Stimulated activated CD4-positive, alpha-beta T cell treated with anti-CD3 and anti-CD28 coated beads, Interleukin-1b, Interleukin-23, amount 100 ng/mL, for 24 hours (primary cell): Measurements from ENCODE around the gene ITM2C.

Experiments
- DNase-seq, 4 experiments: peaks; one replicate each; pipeline ENCODE4 v3.0.0-alpha.2; 2020; ENCODE audit warnings: low read depth in 4 of 4, low spot score in 1 of 4

The ITM2C gene

DNA sequence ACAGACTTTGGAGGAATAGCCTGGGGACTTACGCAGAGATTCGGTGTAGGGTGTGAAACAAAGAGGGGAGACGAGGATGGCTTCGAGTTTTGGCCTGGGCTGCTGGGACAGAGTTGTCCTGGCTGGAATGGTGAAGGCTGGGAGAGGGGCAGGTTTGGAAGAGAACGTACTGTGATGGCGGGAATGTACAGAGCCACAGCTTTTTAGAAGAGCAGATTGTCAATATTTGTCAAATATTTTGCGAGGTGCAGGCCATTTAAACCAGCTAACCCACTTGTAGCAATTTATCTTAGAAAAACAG, 14.4 kb upstream of the ITM2C start:
- no peak for DNase-seq

DNA sequence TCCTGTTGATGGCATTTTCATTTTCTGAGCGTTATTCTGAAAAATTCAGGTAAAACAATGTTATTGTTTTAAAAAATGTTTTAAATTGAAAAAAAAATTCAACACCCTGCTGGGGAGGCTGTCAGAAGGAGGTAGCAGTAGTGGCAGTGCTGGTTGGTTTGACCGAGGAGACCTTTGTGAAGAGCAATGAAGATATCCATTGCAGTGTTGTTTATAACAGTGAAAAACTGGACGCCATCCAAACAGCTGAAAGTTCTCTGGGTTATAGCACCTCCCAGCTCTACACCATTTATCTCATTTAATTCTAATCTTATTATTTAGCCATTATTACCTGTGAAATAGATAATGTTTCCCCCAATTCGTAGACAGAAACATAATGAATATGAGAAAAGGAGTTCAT, 12.6 kb upstream of the ITM2C start:
- no peak for DNase-seq

- DNase-seq, result no peak
Measured at GRCh38 chr2:230861552-230862255, 3.0 kb upstream of the ITM2C start.

DNA sequence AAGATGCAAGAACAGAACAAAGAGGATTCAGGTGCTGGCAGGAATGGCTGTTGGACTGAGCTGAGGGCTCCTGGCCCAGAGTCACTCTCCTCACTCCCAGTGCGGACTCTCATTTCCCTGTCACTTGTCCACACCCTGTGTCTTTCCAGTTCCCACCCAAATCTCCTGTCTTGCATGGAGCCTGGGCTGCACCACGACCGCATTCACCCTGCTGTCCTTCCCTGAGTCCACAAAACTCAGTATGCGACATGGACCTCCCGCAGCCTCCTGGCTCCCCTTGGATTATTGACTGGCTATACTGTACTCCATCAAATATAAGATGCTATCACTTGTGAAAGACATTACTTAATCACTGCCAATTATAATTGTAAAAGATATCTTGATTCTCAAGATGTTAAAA, 2.5 kb upstream of the ITM2C start:
- no peak for DNase-seq

DNA sequence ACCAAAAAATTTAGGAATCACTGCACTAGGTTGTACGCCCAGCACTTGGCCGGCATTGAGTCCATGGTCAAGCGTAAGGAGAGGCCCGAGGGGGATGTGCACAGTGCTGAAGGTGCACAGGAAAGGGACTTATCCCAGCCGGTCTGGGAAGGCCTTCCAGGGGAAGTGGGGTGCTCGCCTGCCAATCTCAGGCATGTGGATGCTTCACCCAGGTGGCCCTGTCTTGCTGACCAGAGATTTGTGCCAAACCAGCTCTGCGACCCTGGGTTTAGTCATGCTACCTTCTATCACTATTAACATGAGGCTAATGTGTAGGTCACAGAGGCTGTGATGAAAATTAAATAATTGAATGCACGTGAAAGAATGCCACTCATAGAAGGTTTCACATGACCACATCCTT, 1.7 kb upstream of the ITM2C start:
- no peak for DNase-seq

- no peak for DNase-seq
Measured at GRCh38 chr2:230863442-230864121, 1.2 kb upstream of the ITM2C start.

DNA sequence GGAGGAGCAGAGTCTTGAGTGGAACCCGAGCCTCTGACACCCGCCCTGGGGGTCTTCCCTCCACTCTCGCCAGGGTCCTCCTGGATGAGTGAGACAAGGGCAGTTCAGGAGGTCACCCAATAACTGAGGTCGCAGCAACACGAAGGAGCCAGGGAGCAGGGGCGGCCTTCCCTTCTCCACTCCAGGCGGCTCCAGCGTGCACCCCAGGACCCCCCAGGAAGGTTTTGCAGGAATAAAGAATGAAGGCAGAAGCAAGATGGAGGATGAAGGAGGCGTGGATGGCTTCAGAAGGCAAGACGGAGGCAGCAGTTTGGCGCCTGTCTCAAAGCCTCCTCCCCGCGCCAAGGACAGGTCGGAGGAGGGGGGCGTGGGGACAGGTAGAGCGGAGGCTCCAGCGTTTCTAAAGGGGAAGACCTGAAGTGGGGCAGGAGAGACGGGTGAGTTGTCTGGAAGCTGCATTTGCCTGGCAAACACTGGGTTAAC, 579 bp upstream of the ITM2C start:
- DNase-seq, result no peak

DNA sequence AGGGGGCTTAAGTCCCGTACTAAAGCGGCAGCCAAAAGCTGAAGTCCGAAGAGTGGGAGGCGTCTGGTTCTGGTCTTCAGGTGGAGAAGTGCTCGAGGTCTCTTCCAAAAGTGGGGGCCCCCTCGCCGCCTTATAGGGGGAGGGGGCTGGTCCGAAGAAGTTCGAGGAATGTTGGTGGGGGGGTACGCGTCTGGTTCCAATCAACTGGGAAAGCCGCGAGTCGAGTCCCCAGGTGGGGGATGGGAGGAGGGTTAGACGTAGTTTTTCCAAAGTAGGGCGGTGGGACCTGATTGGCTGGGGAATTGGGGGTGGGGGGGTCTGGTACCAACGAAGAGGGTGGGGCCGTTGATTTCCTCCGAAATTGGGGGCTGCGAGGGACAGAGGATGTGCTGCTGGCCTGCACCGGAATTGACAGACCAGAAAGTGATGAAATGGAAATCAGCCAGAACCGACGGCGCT, 594 bp downstream of the ITM2C start:
- DNase-seq, result no peak

DNA sequence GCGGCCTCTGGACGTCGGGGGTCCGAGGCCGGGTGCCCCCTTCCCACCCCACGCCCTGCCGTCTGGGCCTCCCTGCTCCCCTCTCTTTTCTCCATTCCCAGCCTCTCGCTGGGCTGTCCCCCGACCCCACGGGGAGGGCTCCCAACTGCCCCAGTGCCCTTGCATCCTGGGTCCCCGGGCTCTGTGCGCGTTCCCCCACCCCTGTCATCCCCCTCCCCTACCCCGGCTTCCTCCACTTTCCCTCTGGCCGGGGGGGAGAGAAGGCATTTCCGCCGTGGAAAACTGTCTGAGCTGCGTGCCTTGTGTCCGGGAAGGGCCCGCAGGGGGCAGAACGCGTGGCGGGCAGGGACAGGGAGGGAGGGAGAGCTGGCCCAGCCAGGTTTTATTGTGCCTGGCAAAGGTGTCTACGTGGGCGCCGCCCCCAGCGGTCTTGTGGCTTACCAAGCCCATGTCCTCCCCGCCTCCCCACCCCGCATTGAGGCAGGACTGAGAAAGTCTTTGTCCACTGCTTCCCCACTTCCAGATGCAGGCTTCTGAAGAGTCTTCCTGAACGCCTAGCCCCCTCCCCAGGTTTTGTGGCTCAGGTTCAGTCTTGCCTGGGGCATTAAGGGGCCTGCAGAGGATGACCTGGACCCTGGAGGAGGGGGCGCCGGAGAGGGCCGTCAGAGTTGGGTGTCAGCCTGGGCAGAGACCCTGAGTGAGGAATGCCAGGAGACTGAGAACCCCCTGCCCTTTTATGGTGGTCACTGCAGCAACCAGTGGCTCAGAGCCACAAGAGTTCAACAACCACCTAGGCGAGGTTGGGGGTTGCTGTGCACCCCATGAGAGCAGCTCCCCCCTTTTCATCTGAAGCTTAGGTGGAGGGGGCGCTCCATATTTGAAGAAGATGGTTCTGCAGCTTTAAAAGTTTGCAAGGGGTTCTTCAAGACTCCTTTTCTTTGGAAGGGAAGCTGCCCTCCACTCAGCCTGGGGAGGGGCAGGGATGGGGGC, 1.3 kb downstream of the ITM2C start:
- DNase-seq, result no peak

DNA sequence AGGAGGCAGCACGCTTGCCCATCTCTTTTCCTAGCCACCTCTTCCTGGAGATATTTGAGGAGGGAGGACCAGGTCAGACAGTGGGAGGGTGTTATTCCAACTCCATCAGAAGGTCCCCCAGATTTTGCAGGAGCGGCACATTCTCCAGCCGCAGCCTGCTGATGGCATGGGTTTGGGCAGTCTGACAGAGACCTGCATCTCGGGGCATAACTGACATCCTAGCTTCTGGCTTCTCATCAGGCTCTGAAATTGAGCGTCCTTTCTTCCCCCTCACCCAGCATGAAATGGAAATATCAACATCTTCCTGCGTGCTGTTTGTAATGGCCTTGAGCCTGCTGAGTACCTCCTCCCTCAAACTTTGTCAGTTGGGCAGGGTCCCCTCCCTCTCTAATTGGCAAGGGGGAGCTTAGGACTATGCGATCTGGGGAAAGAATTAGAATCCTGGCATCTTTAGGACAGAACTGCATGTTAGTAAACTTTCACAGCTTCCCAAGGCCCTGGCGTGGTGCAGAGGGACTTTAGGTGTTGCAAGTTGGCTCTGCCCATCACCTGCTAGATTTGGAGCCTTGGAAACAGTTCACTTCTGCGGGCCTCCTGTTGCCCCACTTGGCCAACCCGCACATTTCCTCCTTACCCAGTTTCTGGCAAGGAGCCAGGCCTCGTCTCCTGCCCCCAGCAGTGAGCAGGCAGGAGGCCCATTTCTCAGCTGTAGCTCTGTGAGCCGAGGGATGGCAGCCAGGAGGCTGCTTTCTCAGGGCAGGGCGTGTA, 2.2 kb downstream of the ITM2C start:
- peak in 1 of 4 experiments; percentile 21 for DNase-seq

DNA sequence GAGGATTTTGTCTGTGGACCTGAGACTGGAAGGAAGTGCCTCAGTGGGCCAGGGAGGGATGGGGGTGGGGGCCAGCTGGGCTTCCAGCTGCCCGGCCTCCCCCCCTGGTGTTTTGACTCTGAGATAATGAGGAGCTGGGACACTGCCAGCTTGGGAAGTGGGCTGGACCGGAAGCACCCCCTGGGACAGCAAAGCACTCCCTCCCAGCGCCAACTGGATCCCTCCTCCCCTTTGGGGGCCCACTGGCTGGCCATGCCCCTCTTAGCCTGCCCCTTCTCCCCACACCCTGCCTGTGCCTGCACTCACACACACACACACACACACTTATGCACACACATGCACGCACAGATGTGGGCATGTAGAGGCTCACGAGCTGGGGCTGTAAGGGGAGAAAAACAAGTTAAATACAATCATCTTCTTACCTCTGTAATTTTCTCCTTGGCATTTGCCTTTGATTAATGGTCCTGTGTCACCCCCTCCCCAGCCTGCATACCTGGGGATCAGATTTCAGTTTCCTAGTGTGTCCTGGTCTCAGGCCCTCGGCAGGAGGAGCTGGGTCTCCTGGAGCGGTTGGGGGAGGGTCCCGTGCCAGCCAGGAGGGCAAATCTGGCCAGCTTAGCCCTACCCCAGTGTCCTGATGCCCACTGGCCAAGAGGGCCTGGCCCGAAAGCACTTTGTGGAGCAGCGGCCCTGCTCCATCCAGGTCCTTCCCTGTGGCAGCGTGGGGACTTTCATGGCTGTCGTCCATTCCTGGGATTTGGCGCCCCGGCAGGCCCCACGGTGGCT, 3.6 kb downstream of the ITM2C start:
- no peak for DNase-seq

DNA sequence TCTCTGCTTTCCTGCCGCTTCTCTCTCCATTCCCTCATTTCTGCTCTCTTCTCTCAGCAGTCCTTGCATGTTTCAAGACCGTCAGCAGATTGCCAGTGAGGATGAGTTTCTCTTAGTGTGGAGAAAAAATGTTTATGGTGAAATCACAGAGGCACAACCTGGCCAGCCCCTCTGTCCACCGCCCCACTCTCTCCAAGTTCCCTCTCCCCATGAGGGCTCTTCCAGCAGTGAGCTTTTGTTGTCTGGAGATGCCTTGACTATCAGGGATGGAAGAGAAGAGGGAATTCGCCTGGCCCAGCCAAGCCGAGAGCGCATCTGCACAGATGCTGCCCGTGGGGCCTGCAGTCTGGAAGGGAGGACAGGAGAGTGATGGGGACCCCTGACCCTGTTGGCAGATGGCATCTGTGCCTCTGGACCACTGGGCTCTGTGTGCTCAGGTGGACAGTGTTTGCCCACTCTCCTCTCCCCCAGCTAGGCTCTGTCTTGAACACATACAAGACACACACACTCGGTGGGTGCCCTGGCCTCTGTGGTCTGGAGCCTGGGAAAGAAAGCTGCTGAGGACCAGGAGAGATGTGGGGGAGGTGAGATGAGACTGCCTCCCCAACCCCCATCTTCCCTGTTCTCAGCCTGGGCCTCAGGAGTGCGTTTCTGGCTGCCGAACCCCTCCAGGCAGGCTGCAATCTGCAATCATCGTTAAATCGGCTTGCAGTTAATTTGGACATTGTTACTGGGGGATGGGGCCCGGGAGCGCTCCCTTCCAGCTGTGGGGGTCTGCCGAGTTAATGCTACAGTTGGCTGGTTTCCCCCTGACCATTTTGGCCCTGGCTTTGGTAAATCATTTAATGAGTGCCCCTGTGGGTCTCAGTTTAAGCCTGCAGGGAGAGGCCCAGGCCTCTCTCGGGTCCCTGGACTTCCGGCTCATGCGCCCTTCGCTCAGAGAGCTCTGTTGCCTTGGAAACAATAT, 4.5 kb downstream of the ITM2C start:
- no peak for DNase-seq

- DNase-seq, result no peak
Measured at GRCh38 chr2:230869914-230870543, 5.3 kb downstream of the ITM2C start.

- no peak for DNase-seq
Measured at GRCh38 chr2:230870544-230871360, 6.0 kb downstream of the ITM2C start.

- no peak for DNase-seq
Measured at GRCh38 chr2:230871361-230872150, 6.8 kb downstream of the ITM2C start.

- no peak for DNase-seq
Measured at GRCh38 chr2:230872151-230872967, 7.6 kb downstream of the ITM2C start.
